Gastrocnemius medialis (tissue), 4 donors: ENCODE data around the gene TAS1R3.

Experiments
- CTCF ChIP-seq, 5 experiments: fragments of 450-650 bp in 3 of 5; fragments of 200-600 bp in 2 of 5; sonication (generic) in 2 of 5; IDR thresholded peaks in 4 of 5; conservative IDR thresholded peaks in 1 of 5; 1 replicate in 4 of 5; 2 replicates in 1 of 5; pipeline ENCODE4 v1.5.1; 2016 to 2019; ENCODE audit warnings: antibody characterized with exemption in 5 of 5, mild to moderate bottlenecking in 3 of 5, moderate library complexity in 3 of 5
- POLR2A ChIP-seq, 2 donors: fragments of 450-650 bp; IDR thresholded peaks; one replicate each; pipeline ENCODE4 v1.6.1; 2017; ENCODE audit warnings: antibody characterized with exemption in 2 of 2, mild to moderate bottlenecking in 2 of 2, moderate library complexity in 2 of 2

GRCh38 chr1:1283821-1284220 lies 47.3 kb upstream of the TAS1R3 start:
- no peak for TF ChIP-seq CTCF (IDR thresholded peaks at IDR 0.05 in 4 of 5, conservative IDR thresholded peaks at IDR 0.05 in 1 of 5)
- no peak for TF ChIP-seq POLR2A (IDR thresholded peaks at IDR 0.05)
